ENCODE measurements around the gene LARP4. TPM values are rescaled to one million over a fixed set of nuclear protein-coding genes. Genes with fewer than 3 reads are reported as not detected.
A peak's percentile ranks its signal among the peaks of the same experiment; 100 is the strongest.

LARP4 gene
- total RNA-seq, 6 donors from 2014 or later = 29.1 to 75.2 (median 45.4) TPM

DNA sequence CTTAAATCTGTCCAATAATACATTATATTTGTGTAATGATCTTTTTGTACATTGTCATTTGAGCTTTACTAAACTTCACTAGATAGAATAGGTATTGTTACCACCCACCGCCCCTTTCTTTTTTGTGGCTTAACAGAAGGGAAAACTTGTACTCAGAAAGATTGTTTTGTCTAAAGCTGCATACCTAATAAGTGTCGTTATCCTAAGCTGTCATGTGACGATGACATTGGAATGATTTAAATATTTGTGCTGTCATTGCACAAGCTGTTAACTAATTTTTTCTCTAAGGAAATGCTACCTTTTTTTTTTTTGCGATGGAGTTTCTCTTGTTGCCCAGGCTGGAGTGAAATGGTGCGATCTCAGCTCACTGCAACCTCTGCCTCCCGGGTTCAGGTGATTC lies 107.7 kb downstream of the LARP4 start:
- Histone ChIP-seq H3K36me3 (no peaks in the 10 kb centered on the region), H3K9me3 (no peaks in the 10 kb centered on the region), H3K4me1 (peaks cover 41 to 56% (median 50%) of the 10 kb centered on the region in 4 donors), H3K4me3 (no peak overlapping the region), H3K27me3 (no peaks in the 10 kb centered on the region), H3K27ac (peak overlapping the region in 1 of 4 donors; percentile 7)
- no peak for ATAC-seq (ENCODE audit: low FRiP score in 2 of 2)
- DNase-seq = no peak
- TF ChIP-seq EP300 (IDR thresholded peaks at IDR 0.05) (no peak), POLR2A (IDR thresholded peaks at IDR 0.05) (no peak)
- TF ChIP-seq, protein P1, sequence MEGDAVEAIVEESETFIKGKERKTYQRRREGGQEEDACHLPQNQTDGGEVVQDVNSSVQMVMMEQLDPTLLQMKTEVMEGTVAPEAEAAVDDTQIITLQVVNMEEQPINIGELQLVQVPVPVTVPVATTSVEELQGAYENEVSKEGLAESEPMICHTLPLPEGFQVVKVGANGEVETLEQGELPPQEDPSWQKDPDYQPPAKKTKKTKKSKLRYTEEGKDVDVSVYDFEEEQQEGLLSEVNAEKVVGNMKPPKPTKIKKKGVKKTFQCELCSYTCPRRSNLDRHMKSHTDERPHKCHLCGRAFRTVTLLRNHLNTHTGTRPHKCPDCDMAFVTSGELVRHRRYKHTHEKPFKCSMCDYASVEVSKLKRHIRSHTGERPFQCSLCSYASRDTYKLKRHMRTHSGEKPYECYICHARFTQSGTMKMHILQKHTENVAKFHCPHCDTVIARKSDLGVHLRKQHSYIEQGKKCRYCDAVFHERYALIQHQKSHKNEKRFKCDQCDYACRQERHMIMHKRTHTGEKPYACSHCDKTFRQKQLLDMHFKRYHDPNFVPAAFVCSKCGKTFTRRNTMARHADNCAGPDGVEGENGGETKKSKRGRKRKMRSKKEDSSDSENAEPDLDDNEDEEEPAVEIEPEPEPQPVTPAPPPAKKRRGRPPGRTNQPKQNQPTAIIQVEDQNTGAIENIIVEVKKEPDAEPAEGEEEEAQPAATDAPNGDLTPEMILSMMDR (IDR thresholded peaks at IDR 0.05) = no peak
- 65 to 69% methylated on average over 6 of the region's 6 CpGs for WGBS, 2 donors

DNA sequence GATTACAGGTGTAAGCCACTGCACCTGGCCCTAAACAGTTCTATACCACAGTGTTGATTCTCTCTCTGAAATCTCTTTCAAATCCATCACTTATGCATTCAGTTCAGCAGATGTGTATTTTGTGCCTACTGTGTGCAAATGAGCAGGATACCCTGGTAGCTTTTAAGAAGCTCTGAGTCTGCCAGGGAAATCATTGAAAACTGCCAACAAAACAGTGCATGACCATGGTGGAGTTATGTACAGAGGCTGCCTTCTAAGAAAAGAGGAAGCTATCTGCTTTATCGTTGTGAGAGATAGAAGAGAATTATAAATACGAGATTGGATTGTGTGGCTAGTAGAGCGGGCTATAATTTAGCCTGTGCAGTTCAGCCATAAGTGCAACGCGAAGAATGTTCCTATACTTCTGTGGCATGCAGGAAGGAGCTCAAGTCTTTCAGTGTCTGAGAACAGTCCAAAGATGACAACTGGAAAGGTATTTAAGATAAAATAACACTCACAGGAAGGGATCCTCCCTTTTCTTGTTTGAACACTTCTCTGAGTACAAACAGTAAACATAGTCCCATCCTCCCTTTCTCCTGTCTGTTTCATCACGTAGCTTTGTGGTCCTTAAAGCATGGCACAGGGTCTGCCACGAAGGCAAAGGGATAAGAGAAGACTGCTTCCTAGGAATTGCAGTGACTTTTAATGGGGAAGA lies 108.4 kb downstream of the LARP4 start:
- TF ChIP-seq POLR2A (IDR thresholded peaks at IDR 0.05) = no peak
- TF ChIP-seq, protein P1 (IDR thresholded peaks at IDR 0.05) = no peak
- no peak for TF ChIP-seq EP300 (IDR thresholded peaks at IDR 0.05)
- TF ChIP-seq POLR2AphosphoS5 (IDR thresholded peaks at IDR 0.05) = no peak
- 50 to 53% methylated on average over 7 of the region's 7 CpGs for WGBS, 2 donors
- Histone ChIP-seq H3K27me3 (no peaks in the 10 kb centered on the region), H3K9me3 (no peaks in the 10 kb centered on the region), H3K36me3 (no peaks in the 10 kb centered on the region), H3K27ac (peak overlapping the region in 1 of 4 donors; percentile 7), H3K4me3 (no peak overlapping the region), H3K4me1 (peaks cover 41 to 63% (median 53%) of the 10 kb centered on the region in 4 donors)
- DNase-seq = no peak
- ATAC-seq (ENCODE audit: low FRiP score in 2 of 2) = no peak

DNA sequence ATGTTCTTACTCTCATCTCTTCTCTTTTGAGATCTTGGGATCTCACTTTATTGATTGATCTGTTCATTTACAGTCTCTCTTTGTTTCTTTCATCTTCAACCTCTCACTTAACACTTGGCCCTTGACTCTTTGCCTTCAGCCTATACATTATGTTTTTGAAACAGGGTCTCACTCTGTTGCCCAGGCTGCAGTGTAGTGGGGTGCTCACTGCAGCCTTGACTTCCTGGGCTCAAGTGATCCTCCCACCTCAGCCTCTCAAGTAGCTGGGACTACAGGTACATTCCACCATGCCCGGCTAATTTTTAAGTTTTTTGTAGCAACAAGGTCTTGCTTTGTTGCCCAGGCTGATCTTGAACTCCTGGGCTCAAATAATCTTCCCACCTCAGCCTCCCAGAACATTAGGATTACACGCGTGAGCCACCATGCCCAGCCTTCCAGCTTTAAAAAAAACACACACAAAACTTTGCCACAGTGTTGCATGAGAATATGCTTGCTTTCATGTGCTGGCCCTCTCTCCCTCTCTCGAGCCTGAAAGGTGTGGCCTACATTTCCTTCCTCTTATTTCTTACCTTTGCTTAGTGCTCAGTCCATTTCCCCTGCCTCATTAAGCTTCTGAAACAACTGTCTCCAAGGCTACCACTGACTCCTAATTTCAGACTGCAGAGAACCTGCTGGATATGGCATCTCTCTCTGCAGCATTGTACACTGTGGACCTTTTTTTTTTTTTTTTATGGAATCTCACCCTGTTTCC lies 114.0 kb downstream of the LARP4 start:
- no peak for ATAC-seq (ENCODE audit: low FRiP score in 2 of 2)
- TF ChIP-seq, protein P1 (IDR thresholded peaks at IDR 0.05) = no peak
- no peak for TF ChIP-seq POLR2AphosphoS5 (IDR thresholded peaks at IDR 0.05)
- no peak for TF ChIP-seq EP300 (IDR thresholded peaks at IDR 0.05)
- no peak for TF ChIP-seq POLR2A (IDR thresholded peaks at IDR 0.05)
- no peak overlapping the region for H3K4me3 ChIP-seq

DNA sequence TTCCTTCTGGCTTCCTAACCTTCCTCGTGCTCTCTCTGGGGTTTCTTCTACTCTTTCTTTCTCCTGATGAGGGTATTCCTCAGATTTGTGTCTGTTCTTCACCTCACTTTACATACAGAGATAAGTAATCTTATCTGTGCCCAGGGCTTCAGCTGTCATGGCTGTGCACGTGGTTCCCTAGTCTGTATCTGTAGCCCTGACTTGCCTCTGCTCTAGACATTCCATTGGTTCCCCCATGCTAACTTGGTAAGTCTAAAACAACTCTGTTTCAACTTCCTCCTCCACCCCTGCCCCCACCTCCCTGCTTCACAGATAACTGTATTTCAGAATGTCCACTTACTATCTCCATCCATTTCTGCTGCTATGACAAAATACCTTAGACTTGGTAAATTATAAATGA lies 114.9 kb downstream of the LARP4 start:
- peaks cover 34 to 63% (median 42%) of the 10 kb centered on the region in 4 donors for H3K4me1 ChIP-seq
- H3K9me3 ChIP-seq = no peaks in the 10 kb centered on the region
- no peaks in the 10 kb centered on the region for H3K27me3 ChIP-seq
- ATAC-seq (ENCODE audit: low FRiP score in 2 of 2) (no peak), DNase-seq (peak in 1 of 2 donors; percentile 31)
- H3K4me3 ChIP-seq = no peak overlapping the region
- peak overlapping the region in 1 of 4 donors; percentile 82 for H3K27ac ChIP-seq
- WGBS, 2 donors = 58 to 77% methylated on average over 2 of the region's 2 CpGs
- no peaks in the 10 kb centered on the region for H3K36me3 ChIP-seq
- TF ChIP-seq POLR2AphosphoS5 (IDR thresholded peaks at IDR 0.05) = no peak
- TF ChIP-seq POLR2A (IDR thresholded peaks at IDR 0.05) = no peak
- no peak for TF ChIP-seq EP300 (IDR thresholded peaks at IDR 0.05)
- TF ChIP-seq, protein P1 (IDR thresholded peaks at IDR 0.05) = no peak

More for the DNA sequence above, 114.0 kb downstream of the LARP4 start:
- no peaks in the 10 kb centered on the region for H3K36me3 ChIP-seq
- H3K27ac ChIP-seq = peak overlapping the region in 2 of 4 donors; percentile 14 to 50
- WGBS, 2 donors = 67 to 72% methylated on average over 4 of the region's 4 CpGs
- no peaks in the 10 kb centered on the region for H3K9me3 ChIP-seq
- DNase-seq = no peak
- H3K27me3 ChIP-seq = no peaks in the 10 kb centered on the region
- peaks cover 30 to 61% (median 45%) of the 10 kb centered on the region in 4 donors for H3K4me1 ChIP-seq

Measured in upper lobe of left lung (tissue), 6 donors.